ENCODE results near the gene SCIN.

GRCh38 chr7:12643001-12643643 lies 72.6 kb downstream of the SCIN start:
- TF ChIP-seq RFX5 (IDR thresholded peaks at IDR 0.05; ENCODE audit: borderline replicate concordance, low read depth, low read length) (no peak), HDAC6 (IDR thresholded peaks at IDR 0.05; ENCODE audit: low read depth, low read length) (no peak), PHF8 (conservative IDR thresholded peaks at IDR 0.05; ENCODE audit: low read depth, low read length) (no peak), EP300 (IDR thresholded peaks at IDR 0.05; ENCODE audit: borderline replicate concordance in 1 of 2, low read depth in 2 of 2, low read length in 2 of 2) (no peak), RBBP5 (IDR thresholded peaks at IDR 0.05; ENCODE audit: borderline replicate concordance, low read depth, low read length) (no peak), RNF2 (IDR thresholded peaks at IDR 0.05; ENCODE audit: borderline replicate concordance, low read depth, low read length, missing control alignments, poor library complexity, severe bottlenecking) (no peak), CTCF (IDR thresholded peaks at IDR 0.05; ENCODE audit: control extremely low read depth in 1 of 3, insufficient read depth in 1 of 3, low read depth in 1 of 3, low read length in 3 of 3) (no peak), RAD21 (IDR thresholded peaks at IDR 0.05 in 1 of 2, conservative IDR thresholded peaks at IDR 0.05 in 1 of 2; ENCODE audit: low read depth in 2 of 2, low read length in 2 of 2) (no peak), HDAC2 (IDR thresholded peaks at IDR 0.05; ENCODE audit: borderline replicate concordance in 1 of 2, low read depth in 2 of 2, low read length in 2 of 2) (no peak), E2F6 (IDR thresholded peaks at IDR 0.05) (no peak), CHD2 (IDR thresholded peaks at IDR 0.05; ENCODE audit: low read length) (no peak), GABPA (IDR thresholded peaks at IDR 0.05; ENCODE audit: borderline replicate concordance, insufficient read depth, low read length) (no peak), EZH2 (IDR thresholded peaks at IDR 0.05; ENCODE audit: low read depth, low read length, severe bottlenecking) (no peak)
